ENCODE measurements around the gene SLIT3. TPM values are rescaled to one million over a fixed set of nuclear protein-coding genes. Genes with fewer than 3 reads are reported as not detected.

Gene SLIT3
- total and polyA plus RNA-seq, 10 of the 15 experiments (the other 5 are each of a cell fraction or from before 2014, with no cell fraction given), result 0.05 TPM; not detected in 9

GRCh38 chr5:168877132-168877892 lies 423.6 kb downstream of the SLIT3 start:
- ATAC-seq, result peak; percentile 17; the same call in 2 of the 3 replicates
- ChIA-PET CTCF (no interaction called here), SMC1A (ENCODE audit: uncharacterized antibody, unreplicated experiment) (no interaction called here), RAD21 (ENCODE audit: unreplicated experiment) (no interaction called here), POLR2A (no interaction called here)
- Histone ChIP-seq H3K79me2 (ENCODE audit: control insufficient read depth, insufficient read depth, low read length) (no peaks in the 10 kb centered on the region), H3K4me3 (no peak overlapping the region), H3K27ac (ENCODE audit: control insufficient read depth, insufficient read depth) (no peak overlapping the region), H3K4me1 (ENCODE audit: control insufficient read depth, insufficient read depth, low read length) (peaks cover 5% of the 10 kb centered on the region), H3K9me3 (replicated peaks; ENCODE audit: control insufficient read depth, insufficient read depth, low read length) (no peaks in the 10 kb centered on the region), H3K27me3 (replicated peaks in 1 of 2; ENCODE audit: control insufficient read depth in 2 of 2, insufficient read depth in 2 of 2, low read length in 1 of 2) (no peaks in the 10 kb centered on the region; a peak in 1 of 4 replicates), H3K4me2 (ENCODE audit: control insufficient read depth, insufficient read depth) (no peak overlapping the region), H3K36me3 (ENCODE audit: control insufficient read depth in 2 of 2, insufficient read depth in 2 of 2, low read length in 1 of 2) (no peaks in the 10 kb centered on the region), H3K9ac (ENCODE audit: control insufficient read depth, insufficient read depth, low read length) (no peak overlapping the region), H4K20me1 (ENCODE audit: control insufficient read depth, insufficient read depth) (no peaks in the 10 kb centered on the region), H2AFZ (ENCODE audit: control insufficient read depth, low read depth, low read length) (no peak overlapping the region)
- TF ChIP-seq POLR2A (IDR thresholded peaks at IDR 0.05; ENCODE audit: low read depth, low read length) (no peak), ATF7 (IDR thresholded peaks at IDR 0.05; ENCODE audit: low read depth) (no peak), BHLHE40 (IDR thresholded peaks at IDR 0.05; ENCODE audit: borderline replicate concordance in 1 of 2, low read depth in 2 of 2, low read length in 1 of 2) (no peak), ZZZ3 (IDR thresholded peaks at IDR 0.05; ENCODE audit: control insufficient read depth, insufficient read length, low read depth) (no peak), LARP7 (IDR thresholded peaks at IDR 0.05) (no peak), SKIL (IDR thresholded peaks at IDR 0.05; ENCODE audit: low read depth, poor library complexity, severe bottlenecking) (no peak), PML (IDR thresholded peaks at IDR 0.05; ENCODE audit: low read length) (no peak), YBX1 (IDR thresholded peaks at IDR 0.05) (no peak), PRDM15 (CRISPR knock-in tag; IDR thresholded peaks at IDR 0.05) (no peak), POLR2AphosphoS5 (IDR thresholded peaks at IDR 0.05; ENCODE audit: low read length) (no peak)
- no peak for FAIRE-seq
- in situ Hi-C loops (cut with MboI), result no loop called here
- no TSS peak for BruUV-seq (replicated peaks)
- 16% methylated on average over 10 of the region's 11 CpGs for WGBS (ENCODE audit: insufficient coverage, insufficient replicate concordance, low lambda C conversion rate, missing lambda C conversion rate)
- DNase-seq (ENCODE audit: low read depth, low spot score), result no peak
- intact Hi-C loops (cut with micrococcal nuclease; ENCODE audit: unreplicated experiment), result no loop called here
